Prostate gland (tissue), 2 donors: Measurements from ENCODE around the gene HMOX1.

Source experiments
- CTCF ChIP-seq, 4 experiments: fragments of 200-600 bp in 2 of 4; fragments of 450-650 bp in 2 of 4; sonication (generic) in 2 of 4; IDR thresholded peaks; 1 replicate in 3 of 4; 2 replicates in 1 of 4; pipeline ENCODE4 v1.5.1; 2016 to 2019; ENCODE audit warnings: antibody characterized with exemption in 4 of 4, mild to moderate bottlenecking in 2 of 4, moderate library complexity in 2 of 4
- POLR2A ChIP-seq: fragments of 450-650 bp; IDR thresholded peaks from one replicate; pipeline ENCODE4 v1.6.1; 2016; ENCODE audit warnings: antibody characterized with exemption, mild to moderate bottlenecking

GRCh38 chr22:35377735-35378134, 3.2 kb upstream of the HMOX1 start:
- TF ChIP-seq POLR2A, result no peak
- TF ChIP-seq CTCF (IDR thresholded peaks at IDR 0.05), result no peak
